Type B pancreatic cell (in vitro differentiated cells): ENCODE measurements around the gene THRB. TPM values are rescaled to one million over a fixed set of nuclear protein-coding genes. Genes with fewer than 3 reads are reported as not detected.

ENCODE experiments used
- DNase-seq: peaks from one replicate; pipeline ENCODE4 v3.0.0; 2021; ENCODE audit warnings: mixed read lengths; ENCODE audit not compliant: unreplicated experiment; ENCODE audit errors: extremely low spot score
- H3K27ac Mint-ChIP-seq: 2 replicates; pipeline ENCODE4 v1.8.0; 2021; ENCODE audit warnings: mild to moderate bottlenecking, mixed read lengths
- H3K27me3 Mint-ChIP-seq: 2 replicates; pipeline ENCODE4 v1.8.0; 2021; ENCODE audit warnings: mixed read lengths
- H3K36me3 Mint-ChIP-seq: 2 replicates; pipeline ENCODE4 v1.8.0; 2021; ENCODE audit warnings: mixed read lengths
- H3K4me1 Mint-ChIP-seq: one replicate; pipeline ENCODE4 v1.8.0; 2021; ENCODE audit warnings: mixed read lengths; ENCODE audit not compliant: unreplicated experiment
- H3K4me3 Mint-ChIP-seq: 2 replicates; pipeline ENCODE4 v1.8.0; 2021; ENCODE audit warnings: mild to moderate bottlenecking, mixed read lengths
- H3K9me3 Mint-ChIP-seq: 2 replicates; pipeline ENCODE4 v1.8.0; 2021; ENCODE audit warnings: mixed read lengths
- CTCF ChIP-seq: fragments of 200-600 bp; sonication (generic); conservative IDR thresholded peaks from 2 replicates; pipeline ENCODE4 v1.5.0; 2021; ENCODE audit warnings: antibody characterized with exemption, mild to moderate bottlenecking
- total RNA-seq: library from RNA; stranded (reverse); gene quantifications from 2 replicates; pipeline ENCODE4 v1.2.1, GENCODE V29; 2021; ENCODE audit warnings: low replicate concordance

Gene THRB
- total RNA-seq, 1 donor from 2014 or later = 15.6 TPM

GRCh38 chr3:24370352-24371090, 124.1 kb downstream of the THRB start:
- DNase-seq = no peak
- Mint-ChIP-seq H3K36me3 (no peaks in the 10 kb centered on the region), H3K27me3 (no peaks in the 10 kb centered on the region), H3K4me3 (no peak overlapping the region), H3K27ac (no peak overlapping the region), H3K4me1 (no peaks in the 10 kb centered on the region), H3K9me3 (no peaks in the 10 kb centered on the region)
- TF ChIP-seq CTCF = no peak

- Mint-ChIP-seq H3K36me3 (no peaks in the 10 kb centered on the region), H3K27me3 (no peaks in the 10 kb centered on the region), H3K4me1 (peaks cover 5% of the 10 kb centered on the region), H3K27ac (no peak overlapping the region), H3K4me3 (no peak overlapping the region), H3K9me3 (no peaks in the 10 kb centered on the region)
- no peak for DNase-seq
- TF ChIP-seq CTCF = no peak
Observed at GRCh38 chr3:24368605-24369004, 126.0 kb downstream of the THRB start.

- TF ChIP-seq CTCF = no peak
- no peaks in the 10 kb centered on the region for H3K9me3 Mint-ChIP-seq
Observed at GRCh38 chr3:24367664-24368264, 126.9 kb downstream of the THRB start.

GRCh38 chr3:24367216-24367615, 127.4 kb downstream of the THRB start:
- Mint-ChIP-seq H3K36me3 (no peaks in the 10 kb centered on the region), H3K27me3 (no peaks in the 10 kb centered on the region), H3K4me1 (peaks cover 15% of the 10 kb centered on the region), H3K27ac (no peak overlapping the region), H3K9me3 (no peaks in the 10 kb centered on the region), H3K4me3 (no peak overlapping the region)
- no peak for DNase-seq
- TF ChIP-seq CTCF = no peak

More at GRCh38 chr3:24367664-24368264, 126.9 kb downstream of the THRB start:
- H3K4me3 Mint-ChIP-seq = no peak overlapping the region
- no peaks in the 10 kb centered on the region for H3K36me3 Mint-ChIP-seq
- no peaks in the 10 kb centered on the region for H3K27me3 Mint-ChIP-seq
- no peak for DNase-seq
- H3K27ac Mint-ChIP-seq = no peak overlapping the region
- H3K4me1 Mint-ChIP-seq = peaks cover 12% of the 10 kb centered on the region

GRCh38 chr3:24365168-24365567, 129.5 kb downstream of the THRB start:
- Mint-ChIP-seq H3K27ac (peak overlapping the region; percentile 66), H3K4me1 (peaks cover 17% of the 10 kb centered on the region), H3K27me3 (no peaks in the 10 kb centered on the region), H3K4me3 (no peak overlapping the region), H3K9me3 (no peaks in the 10 kb centered on the region), H3K36me3 (no peaks in the 10 kb centered on the region)
- DNase-seq = no peak
- TF ChIP-seq CTCF = no peak
